GM12878 (cell line): ENCODE data around the gene AGAP1.

Experiments
- CEBPZ ChIP-seq: fragments of 150-350 bp; IDR thresholded peaks from 2 replicates; pipeline ENCODE4 v1.6.1; 2016; ENCODE audit warnings: low read depth, low read length
- EGR1 ChIP-seq, 2 experiments: IDR thresholded peaks; 1 replicate in 1 of 2; 2 replicates in 1 of 2; pipeline ENCODE4 v1.6.1; 2011 to 2012; ENCODE audit warnings: low read depth in 2 of 2, low read length in 2 of 2, borderline replicate concordance in 1 of 2, mild to moderate bottlenecking in 1 of 2, moderate library complexity in 1 of 2
- EP300 ChIP-seq, 2 experiments: fragments of 150-350 bp in 1 of 2; IDR thresholded peaks; 2 replicates each; pipeline ENCODE4 v1.6.1; 2011 to 2012; ENCODE audit warnings: low read depth in 2 of 2, low read length in 2 of 2, borderline replicate concordance in 1 of 2, improper control_type of control experiment in 1 of 2, inconsistent platforms in 1 of 2; ENCODE audit not compliant: control insufficient read depth in 1 of 2
- GABPA ChIP-seq: IDR thresholded peaks from 2 replicates; pipeline ENCODE4 v1.6.1; 2014; ENCODE audit warnings: antibody characterized with exemption, low read depth, mild to moderate bottlenecking, inconsistent platforms
- PRDM15 ChIP-seq: fragments of 450-650 bp; formaldehyde crosslinking; IDR thresholded peaks from 2 replicates; pipeline ENCODE4 v1.4.0; 2020; ENCODE audit warnings: mild to moderate bottlenecking, moderate library complexity
- YY1 ChIP-seq: IDR thresholded peaks from 2 replicates; pipeline ENCODE4 v1.6.1; 2011; ENCODE audit warnings: low read depth, mild to moderate bottlenecking, low read length
- TF ChIP-seq, protein P1 (sequence below), 3 experiments: IDR thresholded peaks in 2 of 3; conservative IDR thresholded peaks in 1 of 3; 2 replicates each; pipeline ENCODE4 v1.5.1; 2011; ENCODE audit warnings: low read depth in 3 of 3, low read length in 3 of 3, mild to moderate bottlenecking in 3 of 3, control low read depth in 2 of 3, moderate library complexity in 2 of 3, inconsistent platforms in 1 of 3, mixed read lengths in 1 of 3; ENCODE audit not compliant: control insufficient read depth in 2 of 3, insufficient read depth in 1 of 3; ENCODE audit errors: extremely low read depth in 1 of 3

GRCh38 chr2:235733761-235734160 is 239.9 kb downstream of the AGAP1 start:
- TF ChIP-seq GABPA (no peak), CEBPZ (no peak), YY1 (no peak), PRDM15 (CRISPR knock-in tag) (no peak), EGR1 (IDR thresholded peaks at IDR 0.05; ENCODE audit: borderline replicate concordance in 1 of 2, low read depth in 2 of 2, low read length in 2 of 2) (no peak), EP300 (IDR thresholded peaks at IDR 0.05; ENCODE audit: borderline replicate concordance in 1 of 2, control insufficient read depth in 1 of 2, low read depth in 2 of 2, low read length in 2 of 2) (no peak)
- TF ChIP-seq, protein P1, sequence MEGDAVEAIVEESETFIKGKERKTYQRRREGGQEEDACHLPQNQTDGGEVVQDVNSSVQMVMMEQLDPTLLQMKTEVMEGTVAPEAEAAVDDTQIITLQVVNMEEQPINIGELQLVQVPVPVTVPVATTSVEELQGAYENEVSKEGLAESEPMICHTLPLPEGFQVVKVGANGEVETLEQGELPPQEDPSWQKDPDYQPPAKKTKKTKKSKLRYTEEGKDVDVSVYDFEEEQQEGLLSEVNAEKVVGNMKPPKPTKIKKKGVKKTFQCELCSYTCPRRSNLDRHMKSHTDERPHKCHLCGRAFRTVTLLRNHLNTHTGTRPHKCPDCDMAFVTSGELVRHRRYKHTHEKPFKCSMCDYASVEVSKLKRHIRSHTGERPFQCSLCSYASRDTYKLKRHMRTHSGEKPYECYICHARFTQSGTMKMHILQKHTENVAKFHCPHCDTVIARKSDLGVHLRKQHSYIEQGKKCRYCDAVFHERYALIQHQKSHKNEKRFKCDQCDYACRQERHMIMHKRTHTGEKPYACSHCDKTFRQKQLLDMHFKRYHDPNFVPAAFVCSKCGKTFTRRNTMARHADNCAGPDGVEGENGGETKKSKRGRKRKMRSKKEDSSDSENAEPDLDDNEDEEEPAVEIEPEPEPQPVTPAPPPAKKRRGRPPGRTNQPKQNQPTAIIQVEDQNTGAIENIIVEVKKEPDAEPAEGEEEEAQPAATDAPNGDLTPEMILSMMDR (IDR thresholded peaks at IDR 0.05 in 2 of 3, conservative IDR thresholded peaks at IDR 0.05 in 1 of 3; ENCODE audit: control insufficient read depth in 2 of 3, extremely low read depth in 1 of 3, insufficient read depth in 1 of 3, low read depth in 3 of 3, low read length in 3 of 3) = no peak
